ENCODE results near the gene CGNL1. TPM values are rescaled to one million over a fixed set of nuclear protein-coding genes. Genes with fewer than 3 reads are reported as not detected.
A peak's percentile ranks its signal among the peaks of the same experiment; 100 is the strongest.

The CGNL1 gene
- total RNA-seq, 1 donor from 2014 or later: 7.1 TPM

- Mint-ChIP-seq H3K27ac (ENCODE audit: unreplicated experiment) (no peak overlapping the region), H3K27me3 (ENCODE audit: low read depth) (no peaks in the 10 kb centered on the region), H3K4me1 (ENCODE audit: low read depth) (peaks cover 18% of the 10 kb centered on the region), H3K4me3 (ENCODE audit: unreplicated experiment) (no peak overlapping the region), H3K36me3 (ENCODE audit: low read depth) (peaks cover 1% of the 10 kb centered on the region), H3K9me3 (ENCODE audit: low read depth) (peaks cover 4% of the 10 kb centered on the region)
- no peak for DNase-seq (ENCODE audit: low spot score)
- no peak for TF ChIP-seq CTCF (IDR thresholded peaks at IDR 0.05)
Observed at GRCh38 chr15:57418635-57419034, 42.3 kb downstream of the CGNL1 start.

- no peak for TF ChIP-seq CTCF (IDR thresholded peaks at IDR 0.05)
- Mint-ChIP-seq H3K36me3 (ENCODE audit: low read depth) (peaks cover 3% of the 10 kb centered on the region), H3K27ac (ENCODE audit: unreplicated experiment) (no peak overlapping the region), H3K4me3 (ENCODE audit: unreplicated experiment) (no peak overlapping the region), H3K9me3 (ENCODE audit: low read depth) (peaks cover 4% of the 10 kb centered on the region), H3K27me3 (ENCODE audit: low read depth) (no peaks in the 10 kb centered on the region), H3K4me1 (ENCODE audit: low read depth) (peaks cover 23% of the 10 kb centered on the region)
- no peak for DNase-seq (ENCODE audit: low spot score)
Observed at GRCh38 chr15:57419335-57419734, 43.0 kb downstream of the CGNL1 start.

GRCh38 chr15:57421110-57421509 lies 44.8 kb downstream of the CGNL1 start:
- Mint-ChIP-seq H3K27me3 (ENCODE audit: low read depth) (no peaks in the 10 kb centered on the region), H3K9me3 (ENCODE audit: low read depth) (peaks cover 4% of the 10 kb centered on the region), H3K27ac (ENCODE audit: unreplicated experiment) (no peak overlapping the region), H3K4me3 (ENCODE audit: unreplicated experiment) (no peak overlapping the region), H3K4me1 (ENCODE audit: low read depth) (peaks cover 32% of the 10 kb centered on the region), H3K36me3 (ENCODE audit: low read depth) (peaks cover 3% of the 10 kb centered on the region)
- no peak for DNase-seq (ENCODE audit: low spot score)
- TF ChIP-seq CTCF (IDR thresholded peaks at IDR 0.05): no peak

GRCh38 chr15:57421551-57421950 lies 45.2 kb downstream of the CGNL1 start:
- no peak overlapping the region for H3K4me3 Mint-ChIP-seq (ENCODE audit: unreplicated experiment)
- peaks cover 32% of the 10 kb centered on the region for H3K4me1 Mint-ChIP-seq (ENCODE audit: low read depth)
- peaks cover 3% of the 10 kb centered on the region for H3K36me3 Mint-ChIP-seq (ENCODE audit: low read depth)
- peaks cover 4% of the 10 kb centered on the region for H3K9me3 Mint-ChIP-seq (ENCODE audit: low read depth)
- no peaks in the 10 kb centered on the region for H3K27me3 Mint-ChIP-seq (ENCODE audit: low read depth)
- peak overlapping the region; percentile 18 for H3K27ac Mint-ChIP-seq (ENCODE audit: unreplicated experiment)
- no peak for TF ChIP-seq CTCF (IDR thresholded peaks at IDR 0.05)
- DNase-seq (ENCODE audit: low spot score): no peak

- no peak overlapping the region for H3K4me3 Mint-ChIP-seq (ENCODE audit: unreplicated experiment)
- H3K9me3 Mint-ChIP-seq (ENCODE audit: low read depth): peaks cover 4% of the 10 kb centered on the region
- no peak for TF ChIP-seq CTCF (IDR thresholded peaks at IDR 0.05)
- H3K4me1 Mint-ChIP-seq (ENCODE audit: low read depth): peaks cover 39% of the 10 kb centered on the region
- DNase-seq (ENCODE audit: low spot score): no peak
- peak overlapping the region; percentile 81 for H3K27ac Mint-ChIP-seq (ENCODE audit: unreplicated experiment)
- H3K36me3 Mint-ChIP-seq (ENCODE audit: low read depth): peaks cover 3% of the 10 kb centered on the region
- H3K27me3 Mint-ChIP-seq (ENCODE audit: low read depth): no peaks in the 10 kb centered on the region
Observed at GRCh38 chr15:57422113-57422754, 45.9 kb downstream of the CGNL1 start.

All from chondrocyte (in vitro differentiated cells).